Stimulated activated CD8-positive, alpha-beta memory T cell treated with anti-CD3 and anti-CD28 coated beads, Interleukin-4, amount 100 ng/mL, for 24 hours (primary cell): ENCODE data around the gene PBX4.

ENCODE experiments used
- DNase-seq: peaks from one replicate; pipeline ENCODE4 v3.0.0-alpha.2; 2020; ENCODE audit warnings: low read depth

Gene PBX4

DNA sequence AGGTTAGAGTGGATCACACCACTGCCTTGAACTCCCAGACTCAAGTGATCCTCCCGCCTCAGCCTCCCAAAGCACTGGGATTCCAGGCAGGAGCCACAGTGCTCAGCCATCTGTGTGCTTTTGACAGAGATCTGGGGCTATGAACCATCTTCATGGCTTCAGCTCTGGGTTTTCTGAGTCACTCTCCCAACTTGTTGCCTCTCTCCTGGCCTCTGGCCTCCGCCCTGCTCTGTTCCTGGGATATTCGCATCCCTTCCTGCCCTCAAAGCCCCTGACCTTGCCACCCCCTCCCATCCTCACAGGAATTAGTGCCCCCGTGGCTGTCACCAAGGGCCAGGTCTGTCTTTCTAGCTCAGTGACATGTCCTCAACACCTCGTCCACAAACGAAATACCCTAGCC, 30.7 kb upstream of the PBX4 start:
- DNase-seq: no peak

DNA sequence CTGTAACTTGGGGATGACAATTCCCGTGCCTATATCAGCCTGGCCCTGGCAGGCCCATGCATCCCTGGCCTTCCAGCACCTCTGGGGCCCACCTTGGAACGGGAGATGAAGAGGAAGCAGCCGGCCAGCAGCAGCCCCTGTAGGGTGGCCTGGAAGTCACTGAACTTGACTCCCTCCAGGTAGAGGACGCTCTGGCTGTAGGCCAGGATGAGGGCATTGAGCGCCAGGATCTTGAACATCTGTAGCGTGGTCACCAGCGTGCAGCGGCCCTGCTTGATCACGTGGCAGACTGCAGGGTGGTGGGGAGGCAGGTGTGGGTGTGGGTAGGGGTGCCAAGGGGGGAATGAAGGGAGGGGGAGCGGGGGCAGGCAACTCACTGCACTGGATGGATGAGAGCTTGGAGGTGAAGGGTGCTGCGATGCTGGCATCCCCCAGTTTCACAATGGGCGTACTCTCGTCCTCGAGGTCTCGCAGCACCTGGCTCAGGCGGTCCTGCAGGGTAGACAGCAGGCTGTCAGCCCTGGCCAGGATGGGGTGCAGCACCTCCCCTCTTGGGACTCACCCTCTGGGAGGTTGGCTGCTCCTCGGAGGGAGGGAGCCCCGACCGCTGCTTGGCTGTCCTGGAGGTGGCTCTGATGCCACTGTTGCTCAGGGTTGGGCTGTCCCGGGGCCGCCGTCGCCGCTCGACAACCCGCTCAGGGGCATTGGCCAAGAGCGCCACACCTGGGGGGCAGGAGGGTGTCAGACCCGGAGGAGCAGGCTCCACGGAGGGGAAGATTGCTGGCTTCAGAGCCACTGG, 28.7 kb upstream of the PBX4 start:
- no peak for DNase-seq

DNA sequence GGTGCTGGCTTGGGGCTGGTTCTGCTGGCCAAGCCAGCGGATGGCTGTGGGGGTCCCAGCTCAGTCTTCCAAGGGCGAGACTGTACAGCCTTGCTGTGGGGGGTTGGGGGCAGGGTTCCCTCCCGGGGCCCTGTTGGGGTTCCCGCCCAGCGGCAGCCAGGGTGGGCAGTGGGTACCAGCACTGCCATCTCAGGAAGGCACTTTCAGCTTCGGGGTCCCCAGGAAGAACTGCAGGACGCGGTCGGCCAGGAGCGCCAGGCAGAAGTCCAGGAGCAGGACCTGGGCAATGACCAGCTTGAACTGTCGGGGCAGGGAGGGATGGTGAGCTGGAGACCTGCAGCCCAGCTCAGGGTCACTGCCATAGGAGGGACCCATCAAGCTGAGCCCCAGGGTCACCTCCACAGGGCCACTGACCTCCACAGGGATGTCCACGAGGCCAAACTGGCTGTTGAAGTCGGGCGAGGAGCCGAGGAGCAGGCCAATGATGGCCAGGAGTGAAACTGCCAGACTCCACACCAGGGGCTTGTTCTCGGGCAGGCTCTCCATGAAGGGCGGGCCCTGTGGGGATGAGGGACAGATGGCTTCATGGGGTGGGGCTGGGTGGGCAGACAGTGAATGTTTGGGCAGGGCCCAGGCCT, 26.9 kb upstream of the PBX4 start:
- DNase-seq: no peak

DNA sequence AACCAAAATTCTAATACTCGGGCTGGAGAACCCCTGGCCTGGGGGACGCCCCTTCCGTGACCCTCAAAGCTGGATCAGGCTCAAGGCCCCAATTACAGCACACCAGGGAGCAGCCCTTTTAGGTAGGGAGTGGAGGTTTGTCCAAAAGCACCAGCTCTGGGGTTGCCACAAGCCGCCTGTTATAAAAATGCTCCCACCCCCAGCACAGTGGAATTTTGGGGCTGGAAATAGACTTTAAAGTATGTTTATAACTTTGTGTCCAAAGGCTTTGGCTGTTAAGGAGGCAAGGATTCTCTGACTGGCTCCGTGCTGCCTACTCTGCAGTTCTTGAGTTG, 25.5 kb upstream of the PBX4 start:
- DNase-seq: no peak

DNA sequence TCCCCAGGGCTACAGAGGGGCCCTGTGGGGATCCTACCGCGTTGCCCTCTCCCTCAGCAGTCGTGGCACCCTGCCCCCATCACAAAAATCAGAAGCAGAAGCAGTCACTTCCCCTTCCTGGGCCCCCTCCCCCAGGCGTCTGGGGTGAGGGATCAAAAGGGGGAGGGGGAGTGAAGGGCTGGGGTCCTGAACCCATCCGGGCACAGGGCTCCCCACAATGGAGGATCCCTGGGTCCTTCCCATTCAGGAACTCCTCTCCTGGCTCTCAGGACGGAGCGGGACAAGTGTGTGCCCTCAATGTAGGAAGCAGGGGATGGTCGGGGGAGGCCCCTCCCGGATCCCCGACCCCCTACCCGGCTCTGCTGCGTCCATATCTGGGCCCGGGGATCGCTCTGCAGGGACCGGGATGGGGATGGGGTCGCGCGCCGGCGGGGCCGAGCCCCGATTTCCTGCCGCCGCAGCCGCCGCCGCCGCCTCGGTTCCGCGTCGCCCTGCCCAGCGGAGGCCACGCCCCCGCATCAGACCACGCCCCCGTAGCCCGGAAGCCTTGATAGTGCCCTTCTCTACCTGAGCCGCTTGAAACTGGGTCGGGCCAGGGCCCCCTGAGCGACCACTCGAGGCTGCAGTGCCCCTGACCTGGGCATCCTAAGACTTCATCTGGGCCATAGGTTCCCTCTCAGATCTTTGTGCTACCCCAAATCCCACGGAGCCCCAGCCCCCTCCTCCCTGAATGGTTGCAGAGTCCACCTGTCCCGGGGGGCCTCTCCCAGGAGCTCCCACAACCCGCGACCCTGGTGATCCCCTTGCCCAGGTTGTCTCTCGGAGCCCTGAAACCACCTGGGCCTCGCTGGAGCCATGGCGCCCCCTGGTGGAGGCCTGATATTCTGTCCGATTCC, 24.9 kb upstream of the PBX4 start, which contains the start of gene GMIP:
Gene GMIP (minus strand): TSS at position 500 of the 896 bp plus-strand sequence. CDS start 128 bp downstream, at position 372.
- DNase-seq: peak; percentile 75

DNA sequence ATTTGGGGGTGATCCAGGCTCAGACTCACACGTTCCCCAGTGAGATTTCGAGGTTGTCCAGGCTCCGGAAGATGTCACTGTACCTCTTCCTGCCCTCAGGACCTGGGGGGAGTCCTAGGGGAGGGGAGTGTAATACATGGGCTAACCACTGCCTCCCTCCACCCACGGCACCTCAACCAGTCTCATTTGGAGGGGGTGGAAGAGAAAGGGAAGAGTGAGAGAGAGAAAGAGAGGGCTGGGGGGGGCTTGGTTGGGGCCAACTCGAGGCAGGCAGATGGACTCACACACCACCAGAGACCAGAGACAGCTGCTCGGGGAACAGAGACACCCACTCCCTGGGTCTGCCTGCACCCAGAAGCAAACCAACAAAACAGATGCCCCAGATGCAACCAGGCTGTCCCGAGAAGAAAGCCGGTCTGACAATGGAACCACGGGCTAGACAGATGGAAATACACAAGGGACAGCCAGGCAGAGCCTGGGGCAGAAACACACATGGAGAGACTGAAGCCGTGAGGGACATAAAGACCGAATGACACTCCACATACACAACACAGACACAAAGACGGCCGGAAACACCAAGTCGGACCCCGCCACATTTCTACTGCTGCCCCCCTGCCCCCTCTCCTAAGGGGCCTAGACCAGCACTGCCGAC, 24.1 kb upstream of the PBX4 start:
- peak; percentile 38 for DNase-seq

DNA sequence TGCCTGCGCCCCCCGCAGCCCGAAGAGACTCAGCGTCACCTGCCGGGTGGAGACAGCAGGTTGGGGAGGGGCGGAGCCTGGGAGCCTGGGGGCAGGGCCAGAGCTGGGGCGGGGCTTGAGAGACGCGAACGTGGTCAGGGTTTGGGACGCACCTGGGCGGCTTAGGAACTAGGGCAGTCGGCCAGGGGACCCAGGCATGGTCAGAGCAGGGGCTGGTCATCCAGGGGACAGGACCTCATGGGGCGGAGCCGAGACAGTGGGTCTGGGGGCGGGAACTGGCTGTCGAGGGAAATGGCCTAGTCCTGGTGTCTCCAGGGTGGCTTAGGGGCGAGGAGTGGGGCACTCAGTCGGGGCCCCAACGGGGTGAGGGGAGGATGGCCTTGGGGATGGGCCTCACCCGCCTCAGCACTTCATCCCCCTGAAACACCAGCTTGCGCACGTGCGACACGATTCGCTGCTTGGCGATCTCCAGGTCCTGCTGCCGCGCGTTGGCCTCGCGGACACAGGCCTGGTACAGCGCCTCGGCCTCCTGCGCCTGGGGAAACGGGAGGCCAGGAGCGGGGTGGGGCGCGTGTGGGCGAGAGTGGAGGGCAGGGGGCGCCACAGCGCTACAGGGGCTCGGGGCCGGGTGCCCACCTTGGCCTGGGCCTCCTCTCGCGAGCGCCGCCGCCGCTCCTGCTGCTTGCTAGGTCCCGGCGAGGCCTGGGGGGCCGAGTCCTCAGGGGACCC, 19.2 kb upstream of the PBX4 start:
- DNase-seq: no peak

DNA sequence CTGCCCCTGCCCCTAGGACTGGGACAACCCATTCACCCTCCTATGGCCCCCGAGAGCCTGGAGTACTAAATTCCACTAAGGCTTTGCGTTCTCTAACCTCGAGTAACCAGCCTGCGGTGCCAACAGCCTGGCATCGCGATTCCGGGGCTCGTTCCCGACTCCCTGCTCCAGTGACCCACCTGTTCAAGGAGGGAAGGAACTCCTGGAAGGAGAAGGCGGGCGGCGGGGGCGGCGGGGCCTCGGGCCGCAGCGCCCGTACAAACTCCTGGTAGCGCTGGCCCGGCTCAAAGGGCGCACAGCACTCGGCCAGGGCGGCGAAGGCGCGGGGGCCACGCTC, 18.7 kb upstream of the PBX4 start:
- no peak for DNase-seq

DNA sequence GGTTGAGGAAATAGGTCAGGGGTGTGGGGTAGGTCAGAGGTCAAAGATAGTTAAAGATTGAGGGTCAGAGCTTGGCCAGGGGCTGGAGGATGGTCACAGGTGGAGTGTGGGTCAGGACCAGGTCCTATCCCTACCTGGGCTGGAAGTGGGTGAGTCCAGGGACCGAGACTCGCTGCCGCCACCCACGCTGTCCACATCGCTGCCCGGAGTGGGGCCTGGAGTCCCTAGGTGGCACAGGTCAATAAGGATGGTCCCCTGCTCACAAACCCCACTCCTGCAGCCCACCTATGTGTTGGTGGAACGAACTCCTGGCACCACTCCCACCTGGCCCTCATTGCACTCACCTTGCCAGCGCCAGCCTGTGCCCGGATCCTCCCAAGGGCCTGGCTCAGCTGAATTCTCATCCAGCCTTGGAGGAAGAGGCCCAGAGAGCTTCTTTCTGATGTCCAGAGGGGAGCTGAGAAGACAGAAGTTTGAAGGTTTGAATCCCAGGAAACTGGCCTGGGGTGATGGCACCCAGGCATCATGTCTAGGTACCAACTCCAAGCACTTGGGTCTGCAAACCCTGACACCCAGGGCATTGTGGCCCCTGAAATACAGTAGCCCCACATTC, 18.2 kb upstream of the PBX4 start:
- no peak for DNase-seq

DNA sequence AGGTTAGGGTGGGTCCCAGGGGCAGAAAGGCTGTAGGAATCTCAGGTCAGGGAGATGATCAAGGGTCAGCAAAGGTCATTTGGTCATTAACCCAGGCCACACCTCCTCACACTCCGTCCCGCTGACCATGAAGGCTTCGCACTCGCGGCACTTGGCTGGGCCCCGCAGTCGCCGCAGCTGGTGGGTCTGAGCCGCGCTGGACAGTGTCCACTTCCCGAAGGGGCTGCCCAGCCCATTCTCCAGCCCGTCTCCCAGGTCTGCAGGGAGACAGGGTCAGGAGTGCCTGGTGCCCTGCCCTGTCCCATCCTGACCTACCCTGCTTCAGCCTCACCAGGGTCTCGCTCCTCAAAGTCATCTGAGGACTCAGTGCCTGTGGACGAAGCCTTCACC, 16.8 kb upstream of the PBX4 start:
- no peak for DNase-seq

DNA sequence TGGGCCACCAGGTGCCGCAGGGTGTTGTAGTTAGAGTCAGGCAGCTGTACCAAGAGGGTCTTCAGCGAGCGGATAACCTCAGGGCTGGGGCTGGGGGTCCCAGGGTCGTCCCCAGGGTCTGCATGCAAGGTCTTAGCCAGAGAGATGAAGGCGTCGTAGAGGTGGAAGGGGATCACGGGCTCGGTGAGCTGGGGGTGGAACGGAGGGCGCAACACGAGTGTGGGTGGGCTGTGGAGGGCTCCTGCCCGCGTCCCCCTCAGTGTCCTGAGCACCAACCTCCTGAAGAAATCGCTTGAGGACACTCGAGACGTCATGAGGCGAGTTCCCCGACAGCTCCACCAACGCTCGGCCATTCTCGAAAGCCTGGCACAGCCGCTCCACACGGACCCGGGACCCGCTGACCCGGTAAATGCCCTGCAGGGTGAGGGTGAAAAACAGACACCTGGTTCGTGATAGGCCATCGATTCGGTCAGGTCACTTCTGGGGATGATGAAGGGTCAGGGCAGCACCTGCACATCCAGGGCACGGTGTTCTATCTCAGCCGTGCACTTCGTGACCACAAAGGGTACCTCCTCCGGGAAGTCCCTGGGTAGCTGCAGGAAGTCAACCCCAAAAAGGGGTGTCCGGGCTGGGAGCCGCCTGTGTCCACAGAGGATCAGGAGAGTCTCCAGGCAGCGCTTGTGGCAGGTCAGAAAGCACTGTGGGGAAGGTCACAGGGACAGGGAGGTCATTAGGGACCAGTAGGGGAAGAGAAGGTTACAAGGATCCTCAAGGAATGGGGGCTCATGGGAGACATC, 16.2 kb upstream of the PBX4 start:
- no peak for DNase-seq

DNA sequence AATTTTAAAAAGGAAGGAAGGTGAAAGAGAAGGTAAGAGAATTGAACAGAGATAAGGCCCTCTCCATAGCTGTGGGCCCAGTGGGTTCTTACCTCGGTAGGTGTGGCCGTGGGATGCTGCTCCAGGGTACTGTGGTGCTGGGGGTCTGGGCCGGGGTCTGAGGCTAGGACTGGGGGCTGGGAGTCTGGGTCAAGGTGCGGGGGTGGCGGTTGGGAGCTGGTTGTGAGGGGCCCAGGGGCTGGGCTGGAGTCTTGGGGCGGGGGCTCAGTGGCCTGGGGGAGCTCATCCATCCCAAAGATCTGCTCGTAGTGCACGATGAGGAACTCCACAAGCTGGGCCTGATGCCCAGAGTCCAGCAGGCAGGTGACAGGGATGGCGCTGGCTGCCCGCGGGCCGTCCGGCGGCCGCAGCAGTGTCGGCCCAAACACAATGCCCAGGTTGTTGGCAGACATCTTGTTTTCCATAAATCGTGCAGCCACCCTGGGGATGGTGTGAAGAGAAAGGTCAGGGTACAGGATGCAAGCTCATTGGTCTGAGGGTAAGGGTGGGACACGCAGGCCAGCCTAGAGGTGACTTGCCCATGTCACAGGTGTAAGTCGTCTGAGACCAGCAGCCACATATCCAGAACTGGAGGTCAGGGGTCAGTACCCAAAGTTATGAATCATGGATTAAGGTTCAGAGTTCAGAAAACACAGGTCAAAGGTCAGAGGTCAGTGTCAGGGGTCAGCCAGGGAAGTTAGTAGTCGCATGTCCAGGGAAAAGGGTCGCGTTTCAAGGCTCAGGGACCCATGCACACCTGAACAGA, 15.4 kb upstream of the PBX4 start:
- no peak for DNase-seq

DNA sequence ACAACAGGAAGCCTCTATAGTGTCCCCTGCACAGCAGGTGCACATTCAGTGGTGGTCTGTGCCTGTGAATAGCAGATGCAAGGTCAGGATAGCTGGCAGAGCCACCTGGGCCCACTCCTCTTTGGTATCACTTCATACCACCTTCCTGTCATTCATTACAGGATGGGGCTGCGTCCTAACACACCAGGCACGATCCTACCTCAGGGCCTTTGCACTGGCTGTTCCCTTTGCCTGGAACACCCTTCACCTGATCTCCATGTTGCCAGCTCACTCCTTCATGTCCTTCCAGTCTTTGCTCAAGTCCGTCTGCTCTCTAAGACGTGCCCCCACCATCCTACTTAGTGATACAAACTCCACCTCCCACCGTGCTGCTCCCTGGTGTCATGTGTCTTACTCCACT, 14.2 kb upstream of the PBX4 start:
- DNase-seq: no peak

DNA sequence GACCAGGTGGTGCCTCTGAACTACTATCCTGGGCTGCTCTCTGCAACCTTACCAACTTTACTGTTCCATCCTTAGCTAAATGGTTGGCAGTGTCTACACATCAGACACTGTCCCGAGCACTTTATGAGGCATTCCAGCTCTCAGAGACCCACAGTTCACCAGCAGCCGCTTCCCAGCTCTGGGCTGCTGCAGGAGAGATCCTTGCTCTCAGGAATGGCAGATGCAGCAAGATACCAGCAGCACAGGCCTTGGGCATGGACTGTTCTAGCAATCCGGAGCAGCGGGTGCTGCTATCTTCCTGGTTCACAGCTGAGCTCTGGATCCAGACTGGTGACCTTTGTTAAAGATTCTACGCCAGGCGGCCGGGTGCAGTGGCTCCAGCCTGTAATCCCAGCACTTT, 12.9 kb upstream of the PBX4 start:
- DNase-seq: no peak

DNA sequence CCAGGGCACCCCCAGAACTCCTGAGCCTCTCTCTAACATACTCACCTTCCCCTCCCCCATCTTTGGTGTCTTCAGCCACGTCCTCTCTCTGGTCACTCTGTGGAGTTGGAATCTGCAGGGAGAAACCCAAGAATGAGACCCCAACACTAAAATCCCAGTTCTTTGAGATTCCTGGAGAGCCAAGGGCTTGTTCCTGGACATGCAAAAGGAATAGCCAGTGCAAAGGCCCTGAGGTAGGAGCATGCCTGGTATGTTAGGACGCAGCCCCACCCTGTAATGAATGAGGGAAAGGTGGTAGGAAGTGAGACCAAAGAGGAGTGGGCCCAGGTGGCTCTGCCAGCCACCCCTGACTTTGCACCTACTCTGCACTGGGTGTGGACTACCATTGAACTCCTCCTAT, 11.9 kb upstream of the PBX4 start:
- no peak for DNase-seq

DNA sequence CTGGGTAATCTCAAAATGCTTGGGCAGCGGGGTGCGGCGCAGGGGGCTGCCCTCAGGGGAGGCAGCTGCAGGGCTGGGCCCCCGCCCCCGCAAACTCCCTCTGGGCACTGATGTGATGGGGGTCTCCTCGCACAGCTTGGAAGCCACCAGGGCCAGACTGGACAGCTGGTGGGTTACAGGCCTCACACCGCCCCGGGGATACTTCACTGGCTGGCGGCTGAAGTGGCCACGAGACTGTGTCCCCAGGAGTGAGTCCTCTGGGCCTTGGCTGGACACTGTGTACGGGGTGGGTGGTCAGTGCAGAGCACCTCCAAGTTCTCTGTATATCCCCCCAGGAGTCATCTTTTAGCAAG, 11.6 kb upstream of the PBX4 start:
- DNase-seq: no peak

DNA sequence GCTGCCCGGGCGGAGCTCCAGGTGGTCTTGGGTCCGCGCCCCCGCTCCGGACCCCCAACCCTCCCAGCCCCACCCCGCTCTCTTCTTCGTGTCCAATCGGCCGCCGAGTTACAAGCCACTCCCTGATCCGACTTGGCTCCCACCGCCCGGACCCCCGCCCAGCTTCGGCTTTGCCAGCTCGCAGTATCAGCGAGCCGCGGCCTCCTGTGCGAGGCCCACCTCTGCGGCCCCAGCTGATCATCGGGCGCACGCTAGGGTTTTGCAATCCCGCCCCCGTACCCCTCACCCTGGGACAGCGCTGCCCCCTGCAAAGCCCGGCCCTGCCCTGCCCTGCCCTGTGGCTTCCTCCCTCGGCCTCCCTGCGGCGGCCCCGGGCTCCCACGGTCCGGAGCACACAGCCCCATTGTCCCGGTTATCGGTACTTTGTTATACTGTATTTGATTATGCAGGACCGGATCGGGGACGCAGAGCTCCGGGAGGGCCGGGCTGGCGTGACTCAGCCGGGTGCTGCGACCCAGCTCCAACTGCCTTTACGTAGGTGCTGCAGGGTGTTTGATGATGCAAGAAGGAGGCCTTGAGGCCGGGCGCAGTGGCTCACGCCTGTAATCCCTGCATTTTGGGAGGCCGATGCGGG, 10.1 kb upstream of the PBX4 start:
- DNase-seq: peak; percentile 35

DNA sequence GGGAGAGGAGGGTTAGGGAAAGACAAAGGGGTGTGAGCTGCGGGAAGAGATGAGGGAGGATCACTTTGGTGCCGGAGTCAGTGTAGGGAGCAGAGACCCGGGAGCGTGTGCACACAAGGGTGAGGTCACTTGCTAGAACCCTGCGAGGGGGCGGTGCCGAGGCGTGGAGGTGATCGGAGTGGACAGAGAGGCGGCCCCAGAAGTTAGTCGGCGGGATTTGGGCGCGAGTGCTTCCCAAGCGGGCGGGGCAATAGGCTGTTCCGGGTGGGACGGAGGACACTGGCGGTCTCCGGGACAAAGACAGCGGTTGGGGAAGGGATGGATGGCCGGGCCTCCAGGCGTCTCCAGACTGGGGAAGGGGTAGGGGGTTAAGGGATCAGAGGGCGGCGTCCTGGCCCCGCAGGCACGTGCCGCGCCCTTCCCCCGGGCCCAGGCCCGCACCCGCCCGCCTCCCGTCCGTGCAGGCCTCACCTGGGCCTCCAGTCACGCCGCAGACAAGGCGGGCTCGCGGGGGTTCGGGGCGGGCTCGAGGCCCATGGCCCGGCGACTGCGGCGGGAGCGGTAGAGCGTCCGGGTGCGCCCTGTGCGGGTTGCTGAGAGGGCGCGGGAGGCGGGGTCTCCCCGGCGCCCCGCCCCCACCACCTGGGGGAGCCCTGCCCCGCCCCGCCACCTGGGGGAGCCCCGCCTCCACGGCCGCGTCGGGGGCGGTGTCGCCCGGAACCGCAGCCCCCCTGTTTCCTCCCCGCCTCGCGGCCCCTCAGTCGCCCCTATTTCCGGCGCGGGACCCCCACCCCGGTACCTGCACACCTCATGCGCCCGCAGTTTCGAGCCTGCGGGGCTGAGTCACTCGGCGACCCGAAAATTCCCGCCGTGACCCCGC, 9.4 kb upstream of the PBX4 start, which contains the start of gene LPAR2:
Gene LPAR2 (minus strand): TSS at position 600 of the 880 bp plus-strand sequence. CDS start 945 bp downstream, outside the sequence.
- peak; percentile 55 for DNase-seq
